Panc1 (cell line): ENCODE measurements around the gene MAP3K20.

Experiments used
- POLR2AphosphoS5 ChIP-seq: IDR thresholded peaks from 2 replicates; pipeline ENCODE4 v1.6.1; 2012; ENCODE audit warnings: mild to moderate bottlenecking, low read depth, low read length, moderate library complexity
- TF ChIP-seq, protein P1 (sequence below): fragments of 450-650 bp; IDR thresholded peaks from 2 replicates; pipeline ENCODE4 v1.5.1; 2017; ENCODE audit warnings: mild to moderate bottlenecking
- TF ChIP-seq, protein P2 (sequence below), 2 experiments: IDR thresholded peaks; 2 replicates each; pipeline ENCODE4 v1.6.1; 2011 to 2012; ENCODE audit warnings: low read depth in 2 of 2, control low read depth in 1 of 2, low read length in 1 of 2, mild to moderate bottlenecking in 1 of 2, moderate library complexity in 1 of 2; ENCODE audit not compliant: insufficient read depth in 1 of 2

DNA sequence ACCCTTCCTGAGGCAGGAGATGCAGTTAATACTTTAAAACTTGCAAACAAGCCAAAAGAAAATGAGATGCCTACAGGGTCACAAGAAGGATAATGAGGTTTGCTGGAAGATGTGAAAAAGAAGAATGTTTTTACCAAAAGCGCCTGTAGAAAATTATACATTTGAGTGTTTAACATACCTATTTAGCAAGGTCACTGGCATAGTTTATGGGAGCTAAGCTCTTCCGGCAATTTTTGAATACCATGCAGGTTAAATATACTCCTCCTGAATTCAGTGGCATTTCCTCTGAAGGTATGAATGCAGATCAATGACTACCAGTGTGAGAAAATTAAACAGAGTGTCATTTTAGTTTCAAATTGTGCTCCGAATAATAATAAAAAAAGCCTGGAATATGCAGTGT lies 21.2 kb upstream of the MAP3K20 start:
- TF ChIP-seq POLR2AphosphoS5: no peak
- TF ChIP-seq, protein P1, sequence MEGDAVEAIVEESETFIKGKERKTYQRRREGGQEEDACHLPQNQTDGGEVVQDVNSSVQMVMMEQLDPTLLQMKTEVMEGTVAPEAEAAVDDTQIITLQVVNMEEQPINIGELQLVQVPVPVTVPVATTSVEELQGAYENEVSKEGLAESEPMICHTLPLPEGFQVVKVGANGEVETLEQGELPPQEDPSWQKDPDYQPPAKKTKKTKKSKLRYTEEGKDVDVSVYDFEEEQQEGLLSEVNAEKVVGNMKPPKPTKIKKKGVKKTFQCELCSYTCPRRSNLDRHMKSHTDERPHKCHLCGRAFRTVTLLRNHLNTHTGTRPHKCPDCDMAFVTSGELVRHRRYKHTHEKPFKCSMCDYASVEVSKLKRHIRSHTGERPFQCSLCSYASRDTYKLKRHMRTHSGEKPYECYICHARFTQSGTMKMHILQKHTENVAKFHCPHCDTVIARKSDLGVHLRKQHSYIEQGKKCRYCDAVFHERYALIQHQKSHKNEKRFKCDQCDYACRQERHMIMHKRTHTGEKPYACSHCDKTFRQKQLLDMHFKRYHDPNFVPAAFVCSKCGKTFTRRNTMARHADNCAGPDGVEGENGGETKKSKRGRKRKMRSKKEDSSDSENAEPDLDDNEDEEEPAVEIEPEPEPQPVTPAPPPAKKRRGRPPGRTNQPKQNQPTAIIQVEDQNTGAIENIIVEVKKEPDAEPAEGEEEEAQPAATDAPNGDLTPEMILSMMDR: no peak
- TF ChIP-seq, protein P2, sequence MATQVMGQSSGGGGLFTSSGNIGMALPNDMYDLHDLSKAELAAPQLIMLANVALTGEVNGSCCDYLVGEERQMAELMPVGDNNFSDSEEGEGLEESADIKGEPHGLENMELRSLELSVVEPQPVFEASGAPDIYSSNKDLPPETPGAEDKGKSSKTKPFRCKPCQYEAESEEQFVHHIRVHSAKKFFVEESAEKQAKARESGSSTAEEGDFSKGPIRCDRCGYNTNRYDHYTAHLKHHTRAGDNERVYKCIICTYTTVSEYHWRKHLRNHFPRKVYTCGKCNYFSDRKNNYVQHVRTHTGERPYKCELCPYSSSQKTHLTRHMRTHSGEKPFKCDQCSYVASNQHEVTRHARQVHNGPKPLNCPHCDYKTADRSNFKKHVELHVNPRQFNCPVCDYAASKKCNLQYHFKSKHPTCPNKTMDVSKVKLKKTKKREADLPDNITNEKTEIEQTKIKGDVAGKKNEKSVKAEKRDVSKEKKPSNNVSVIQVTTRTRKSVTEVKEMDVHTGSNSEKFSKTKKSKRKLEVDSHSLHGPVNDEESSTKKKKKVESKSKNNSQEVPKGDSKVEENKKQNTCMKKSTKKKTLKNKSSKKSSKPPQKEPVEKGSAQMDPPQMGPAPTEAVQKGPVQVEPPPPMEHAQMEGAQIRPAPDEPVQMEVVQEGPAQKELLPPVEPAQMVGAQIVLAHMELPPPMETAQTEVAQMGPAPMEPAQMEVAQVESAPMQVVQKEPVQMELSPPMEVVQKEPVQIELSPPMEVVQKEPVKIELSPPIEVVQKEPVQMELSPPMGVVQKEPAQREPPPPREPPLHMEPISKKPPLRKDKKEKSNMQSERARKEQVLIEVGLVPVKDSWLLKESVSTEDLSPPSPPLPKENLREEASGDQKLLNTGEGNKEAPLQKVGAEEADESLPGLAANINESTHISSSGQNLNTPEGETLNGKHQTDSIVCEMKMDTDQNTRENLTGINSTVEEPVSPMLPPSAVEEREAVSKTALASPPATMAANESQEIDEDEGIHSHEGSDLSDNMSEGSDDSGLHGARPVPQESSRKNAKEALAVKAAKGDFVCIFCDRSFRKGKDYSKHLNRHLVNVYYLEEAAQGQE (IDR thresholded peaks at IDR 0.05; ENCODE audit: insufficient read depth in 1 of 2, low read depth in 2 of 2, low read length in 1 of 2): no peak
